HEK293T (cell line): ENCODE results near the gene SLC25A43.

Source experiments
- FOXA1 ChIP-seq: fragments of 450-650 bp; IDR thresholded peaks from 2 replicates; pipeline ENCODE4 v1.6.1; 2016; ENCODE audit warnings: mild to moderate bottlenecking
- TF ChIP-seq, protein P1 (sequence below): fragments of 450-650 bp; IDR thresholded peaks from 2 replicates; pipeline ENCODE4 v1.6.1; 2016

DNA sequence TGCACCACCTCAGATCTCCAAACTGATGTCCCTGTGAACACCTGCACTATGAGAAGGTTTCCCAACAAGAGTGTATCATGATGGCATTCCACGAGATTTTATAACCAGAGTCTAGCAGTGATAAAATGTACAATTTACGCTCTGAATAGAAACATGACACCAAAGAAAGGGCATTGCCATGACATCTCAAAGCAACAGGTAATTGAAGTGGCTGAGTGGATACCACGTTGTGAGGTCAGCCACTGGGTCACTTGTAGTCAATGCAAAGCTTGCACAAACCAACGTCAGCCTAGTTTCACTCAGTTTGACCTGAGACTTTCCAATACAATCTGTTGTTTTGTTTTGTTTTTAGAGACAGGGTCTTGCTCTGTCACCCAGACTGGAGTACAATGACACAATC, 54.1 kb downstream of the SLC25A43 start:
- TF ChIP-seq, protein P1, sequence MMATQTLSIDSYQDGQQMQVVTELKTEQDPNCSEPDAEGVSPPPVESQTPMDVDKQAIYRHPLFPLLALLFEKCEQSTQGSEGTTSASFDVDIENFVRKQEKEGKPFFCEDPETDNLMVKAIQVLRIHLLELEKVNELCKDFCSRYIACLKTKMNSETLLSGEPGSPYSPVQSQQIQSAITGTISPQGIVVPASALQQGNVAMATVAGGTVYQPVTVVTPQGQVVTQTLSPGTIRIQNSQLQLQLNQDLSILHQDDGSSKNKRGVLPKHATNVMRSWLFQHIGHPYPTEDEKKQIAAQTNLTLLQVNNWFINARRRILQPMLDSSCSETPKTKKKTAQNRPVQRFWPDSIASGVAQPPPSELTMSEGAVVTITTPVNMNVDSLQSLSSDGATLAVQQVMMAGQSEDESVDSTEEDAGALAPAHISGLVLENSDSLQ: no peak
- TF ChIP-seq FOXA1: no peak
